Thyroid gland (tissue), 4 donors: Measurements from ENCODE around the gene TTLL7. TPM values are rescaled to one million over a fixed set of nuclear protein-coding genes. Genes with fewer than 3 reads are reported as not detected.

Experiments used
- DNase-seq, 2 donors: peaks; one replicate each; pipeline ENCODE4 v3.0.0-alpha.2; 2019
- H3K27ac ChIP-seq, 3 donors: fragments of 200-600 bp; sonication (generic); 1 replicate in 2 of 3; 2 replicates in 1 of 3; pipeline ENCODE4 v1.5.1; 2016 to 2019; ENCODE audit warnings: mild to moderate bottlenecking in 1 of 3, moderate library complexity in 1 of 3
- H3K27me3 ChIP-seq: fragments of 200-600 bp; sonication (generic); one replicate; pipeline ENCODE4 v1.5.1; 2019
- H3K36me3 ChIP-seq, 2 donors: fragments of 200-600 bp; sonication (generic); one replicate each; pipeline ENCODE4 v1.5.1; 2016 to 2019
- H3K4me1 ChIP-seq, 2 donors: fragments of 200-600 bp; sonication (generic); one replicate each; pipeline ENCODE4 v1.5.1; 2017 to 2019
- H3K4me3 ChIP-seq, 3 donors: fragments of 200-600 bp; sonication (generic); replicated peaks in 1 of 3; 1 replicate in 2 of 3; 2 replicates in 1 of 3; pipeline ENCODE4 v1.5.1; 2016; ENCODE audit warnings: mild to moderate bottlenecking in 1 of 3
- H3K9me3 ChIP-seq: fragments of 200-600 bp; sonication (generic); one replicate; pipeline ENCODE4 v1.5.1; 2017
- CTCF ChIP-seq, 6 experiments: fragments of 200-600 bp in 3 of 6; fragments of 450-650 bp in 3 of 6; sonication (generic) in 3 of 6; IDR thresholded peaks; one replicate each; pipeline ENCODE4 v1.5.1; 2016 to 2019; ENCODE audit warnings: antibody characterized with exemption in 6 of 6, mild to moderate bottlenecking in 2 of 6, inconsistent platforms in 1 of 6, moderate library complexity in 1 of 6
- POLR2A ChIP-seq, 2 donors: fragments of 450-650 bp; IDR thresholded peaks; one replicate each; pipeline ENCODE4 v1.6.1; 2017; ENCODE audit warnings: antibody characterized with exemption in 2 of 2, mild to moderate bottlenecking in 2 of 2, moderate library complexity in 1 of 2
- WGBS, 2 donors: methylation state at CpG; one replicate each; pipeline ENCODE4 v1.1.5; 2017; 5-methylcytosine and 5-hydroxymethylcytosine counted together
- intact Hi-C: fragments of 100-400 bp; cut with DNase I; formaldehyde crosslinking; loops from one replicate; pipeline ENCODE4 v1.15.1; 2023
- total RNA-seq, 4 donors: library from RNA; depleted of rRNA; stranded (reverse); fragments of >200 nt; gene quantifications; one replicate each; pipeline ENCODE4 v1.2.3, GENCODE V29; 2016

Gene TTLL7
- total RNA-seq, 4 donors from 2014 or later = 7.8 to 22.7 (median 12.8) TPM

GRCh38 chr1:83929184-83929583 lies 69.7 kb downstream of the TTLL7 start:
- H3K27me3 ChIP-seq = no peaks in the 10 kb centered on the region
- 97 to 98% methylated on average over 1 of the region's 1 CpG for WGBS, 2 donors
- DNase-seq = no peak
- H3K36me3 ChIP-seq = no peaks in the 10 kb centered on the region
- no peaks in the 10 kb centered on the region for H3K9me3 ChIP-seq
- H3K4me3 ChIP-seq = no peak overlapping the region
- TF ChIP-seq CTCF (IDR thresholded peaks at IDR 0.05) (no peak), POLR2A (IDR thresholded peaks at IDR 0.05) (no peak)
- intact Hi-C loops = loop anchor here (10.0 kb wide), 1 partner anchor 506 kb away; no protein-coding TSS in a partner anchor
- H3K27ac ChIP-seq = no peak overlapping the region
- H3K4me1 ChIP-seq = peaks cover 0 to 5% of the 10 kb centered on the region in 2 donors

GRCh38 chr1:83928396-83928795 lies 70.5 kb downstream of the TTLL7 start:
- Histone ChIP-seq H3K9me3 (no peaks in the 10 kb centered on the region), H3K36me3 (no peaks in the 10 kb centered on the region), H3K4me3 (no peak overlapping the region), H3K4me1 (peaks cover 0 to 5% of the 10 kb centered on the region in 2 donors), H3K27ac (no peak overlapping the region), H3K27me3 (no peaks in the 10 kb centered on the region)
- TF ChIP-seq POLR2A (IDR thresholded peaks at IDR 0.05) (no peak), CTCF (IDR thresholded peaks at IDR 0.05) (no peak)
- intact Hi-C loops = loop anchor here (10.0 kb wide), 1 partner anchor 506 kb away; no protein-coding TSS in a partner anchor
- DNase-seq = no peak

GRCh38 chr1:83927701-83928100 lies 71.2 kb downstream of the TTLL7 start:
- DNase-seq = no peak
- Histone ChIP-seq H3K9me3 (no peaks in the 10 kb centered on the region), H3K36me3 (no peaks in the 10 kb centered on the region), H3K4me1 (peaks cover 0 to 5% of the 10 kb centered on the region in 2 donors), H3K27ac (no peak overlapping the region), H3K4me3 (no peak overlapping the region), H3K27me3 (no peaks in the 10 kb centered on the region)
- intact Hi-C loops = loop anchor here (10.0 kb wide), 1 partner anchor 507 kb away; no protein-coding TSS in a partner anchor
- WGBS, 2 donors = 73 to 77% methylated on average over 1 of the region's 1 CpG
- TF ChIP-seq POLR2A (IDR thresholded peaks at IDR 0.05) = no peak
- no peak for TF ChIP-seq CTCF (IDR thresholded peaks at IDR 0.05)

- intact Hi-C loops = loop anchor here (10.0 kb wide), 1 partner anchor 508 kb away; no protein-coding TSS in a partner anchor
- Histone ChIP-seq H3K4me1 (peaks cover 0 to 5% of the 10 kb centered on the region in 2 donors), H3K27ac (no peak overlapping the region), H3K27me3 (no peaks in the 10 kb centered on the region), H3K4me3 (no peak overlapping the region), H3K9me3 (no peaks in the 10 kb centered on the region), H3K36me3 (no peaks in the 10 kb centered on the region)
- no peak for TF ChIP-seq POLR2A (IDR thresholded peaks at IDR 0.05)
- no peak for TF ChIP-seq CTCF (IDR thresholded peaks at IDR 0.05)
- no peak for DNase-seq
Measured at GRCh38 chr1:83927061-83927460, 71.9 kb downstream of the TTLL7 start.

GRCh38 chr1:83923553-83923952 lies 75.4 kb downstream of the TTLL7 start:
- no peak overlapping the region for H3K4me3 ChIP-seq
- no peaks in the 10 kb centered on the region for H3K9me3 ChIP-seq
- no peak for DNase-seq
- no peak overlapping the region for H3K27ac ChIP-seq
- H3K4me1 ChIP-seq = peaks cover 0 to 5% of the 10 kb centered on the region in 2 donors
- 85 to 88% methylated on average over 2 of the region's 2 CpGs for WGBS, 2 donors
- TF ChIP-seq CTCF (IDR thresholded peaks at IDR 0.05) = no peak
- TF ChIP-seq POLR2A (IDR thresholded peaks at IDR 0.05) = no peak
- H3K27me3 ChIP-seq = no peaks in the 10 kb centered on the region
- intact Hi-C loops = loop anchor here (10.0 kb wide), 1 partner anchor 511 kb away; no protein-coding TSS in a partner anchor
- no peaks in the 10 kb centered on the region for H3K36me3 ChIP-seq
